A673 (cell line): ENCODE results near the gene PCBP3.

Experiments used
- EZH2 ChIP-seq: fragments of 200-600 bp; sonication (generic); IDR thresholded peaks from 2 replicates; pipeline ENCODE4 v1.6.1; 2017; ENCODE audit warnings: borderline replicate concordance, low read depth, mild to moderate bottlenecking, mixed read lengths, antibody characterized with exemption, low read length; ENCODE audit not compliant: poor library complexity, severe bottlenecking
- TF ChIP-seq, protein P1 (sequence below): fragments of 300-800, 200-600 bp; sonication (generic); conservative IDR thresholded peaks from 2 replicates; pipeline ENCODE4 v1.5.1; 2017; ENCODE audit warnings: low read depth, mild to moderate bottlenecking, antibody characterized with exemption, low read length, moderate library complexity, mixed read lengths

DNA sequence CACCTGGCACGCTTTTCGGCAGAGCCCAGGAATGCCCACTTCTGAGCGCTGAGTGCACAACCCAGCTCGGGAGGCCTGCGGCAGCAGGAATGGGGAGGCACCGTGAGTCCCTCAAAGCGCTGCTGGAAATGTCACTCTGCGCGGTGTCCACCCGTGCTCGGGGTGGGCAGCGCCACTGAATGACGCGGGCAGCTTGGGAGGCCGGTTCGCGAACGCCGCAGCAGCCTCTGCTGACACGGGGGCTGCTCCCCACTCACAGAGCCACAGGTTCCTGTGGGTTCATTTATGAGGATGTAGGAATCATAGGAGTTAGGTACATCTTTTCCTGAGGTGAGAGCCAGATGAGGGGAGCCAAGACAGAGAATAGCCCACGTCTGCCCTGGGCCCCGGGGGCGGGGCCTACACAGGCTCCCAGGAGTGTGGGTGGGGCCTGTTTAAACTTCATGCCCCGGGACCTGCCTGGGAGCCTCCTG, 191.3 kb downstream of the PCBP3 start:
- TF ChIP-seq, protein P1, sequence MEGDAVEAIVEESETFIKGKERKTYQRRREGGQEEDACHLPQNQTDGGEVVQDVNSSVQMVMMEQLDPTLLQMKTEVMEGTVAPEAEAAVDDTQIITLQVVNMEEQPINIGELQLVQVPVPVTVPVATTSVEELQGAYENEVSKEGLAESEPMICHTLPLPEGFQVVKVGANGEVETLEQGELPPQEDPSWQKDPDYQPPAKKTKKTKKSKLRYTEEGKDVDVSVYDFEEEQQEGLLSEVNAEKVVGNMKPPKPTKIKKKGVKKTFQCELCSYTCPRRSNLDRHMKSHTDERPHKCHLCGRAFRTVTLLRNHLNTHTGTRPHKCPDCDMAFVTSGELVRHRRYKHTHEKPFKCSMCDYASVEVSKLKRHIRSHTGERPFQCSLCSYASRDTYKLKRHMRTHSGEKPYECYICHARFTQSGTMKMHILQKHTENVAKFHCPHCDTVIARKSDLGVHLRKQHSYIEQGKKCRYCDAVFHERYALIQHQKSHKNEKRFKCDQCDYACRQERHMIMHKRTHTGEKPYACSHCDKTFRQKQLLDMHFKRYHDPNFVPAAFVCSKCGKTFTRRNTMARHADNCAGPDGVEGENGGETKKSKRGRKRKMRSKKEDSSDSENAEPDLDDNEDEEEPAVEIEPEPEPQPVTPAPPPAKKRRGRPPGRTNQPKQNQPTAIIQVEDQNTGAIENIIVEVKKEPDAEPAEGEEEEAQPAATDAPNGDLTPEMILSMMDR: no peak
- TF ChIP-seq EZH2: no peak
